Measurements from ENCODE around the gene MTARC2.

Gene MTARC2

DNA sequence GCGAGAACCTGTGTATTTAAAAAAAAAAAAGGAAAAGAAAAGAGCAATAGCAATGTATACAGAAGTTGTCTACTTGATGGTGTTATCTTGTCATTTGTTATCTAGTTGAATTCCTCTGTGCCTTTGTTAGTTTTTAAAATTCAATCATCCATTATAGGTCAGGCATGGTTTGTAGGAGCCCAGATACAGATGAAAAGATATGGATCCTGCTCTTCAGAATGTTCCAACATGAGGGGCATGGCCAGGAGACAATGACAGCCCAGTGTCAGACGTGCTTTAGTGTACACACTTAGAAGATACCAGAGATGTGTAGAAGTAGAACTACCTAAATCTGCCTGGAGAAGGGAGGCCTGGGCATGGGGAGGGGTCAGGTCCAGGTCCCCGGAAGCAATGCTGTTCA, 16.6 kb downstream of the MTARC2 start:
- TF ChIP-seq, protein P1, sequence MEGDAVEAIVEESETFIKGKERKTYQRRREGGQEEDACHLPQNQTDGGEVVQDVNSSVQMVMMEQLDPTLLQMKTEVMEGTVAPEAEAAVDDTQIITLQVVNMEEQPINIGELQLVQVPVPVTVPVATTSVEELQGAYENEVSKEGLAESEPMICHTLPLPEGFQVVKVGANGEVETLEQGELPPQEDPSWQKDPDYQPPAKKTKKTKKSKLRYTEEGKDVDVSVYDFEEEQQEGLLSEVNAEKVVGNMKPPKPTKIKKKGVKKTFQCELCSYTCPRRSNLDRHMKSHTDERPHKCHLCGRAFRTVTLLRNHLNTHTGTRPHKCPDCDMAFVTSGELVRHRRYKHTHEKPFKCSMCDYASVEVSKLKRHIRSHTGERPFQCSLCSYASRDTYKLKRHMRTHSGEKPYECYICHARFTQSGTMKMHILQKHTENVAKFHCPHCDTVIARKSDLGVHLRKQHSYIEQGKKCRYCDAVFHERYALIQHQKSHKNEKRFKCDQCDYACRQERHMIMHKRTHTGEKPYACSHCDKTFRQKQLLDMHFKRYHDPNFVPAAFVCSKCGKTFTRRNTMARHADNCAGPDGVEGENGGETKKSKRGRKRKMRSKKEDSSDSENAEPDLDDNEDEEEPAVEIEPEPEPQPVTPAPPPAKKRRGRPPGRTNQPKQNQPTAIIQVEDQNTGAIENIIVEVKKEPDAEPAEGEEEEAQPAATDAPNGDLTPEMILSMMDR (IDR thresholded peaks at IDR 0.05; ENCODE audit: insufficient read depth, low read depth, low read length, missing control alignments) = no peak
- H3K4me3 ChIP-seq (ENCODE audit: low read depth, low read length) = no peak overlapping the region
- no peak for DNase-seq (ENCODE audit: low read depth)

DNA sequence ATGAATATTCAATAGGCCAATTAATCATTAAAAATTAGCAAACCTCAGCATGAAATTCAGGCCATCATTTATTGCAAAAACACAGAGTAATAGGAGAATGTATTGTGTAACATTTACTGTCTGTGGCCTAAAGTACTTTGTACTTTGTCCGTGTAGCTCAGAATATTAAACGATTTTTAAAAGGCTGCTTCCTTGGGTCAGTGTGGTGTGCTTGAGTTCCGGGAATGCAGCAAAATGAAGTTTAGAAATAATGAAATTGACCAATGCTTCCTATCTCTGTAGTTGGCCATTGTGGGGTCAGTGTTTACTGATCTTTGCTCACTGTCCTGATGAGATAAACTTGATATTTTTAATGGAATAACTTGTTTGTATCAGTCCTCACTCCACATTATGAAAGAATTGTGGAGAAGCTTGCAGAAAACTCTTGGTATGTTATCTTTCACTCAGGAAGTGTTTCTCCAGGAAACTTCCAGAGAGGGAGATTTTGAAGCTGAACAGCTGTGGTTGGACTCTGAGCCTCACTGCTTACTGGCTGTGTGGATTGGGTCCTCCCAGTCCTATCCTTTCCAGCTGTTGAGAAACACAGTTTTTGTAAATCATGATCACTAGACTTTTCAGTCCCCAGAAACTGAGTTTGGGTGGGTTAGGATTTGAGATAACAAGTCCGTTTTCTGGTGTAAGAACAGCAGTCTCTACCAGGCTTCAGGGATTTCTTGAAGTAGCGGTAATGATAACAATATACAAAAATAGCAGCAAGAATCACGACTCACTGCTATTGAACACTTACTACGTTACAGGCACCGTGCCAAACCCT, 19.4 kb downstream of the MTARC2 start:
- TF ChIP-seq, protein P1 (IDR thresholded peaks at IDR 0.05; ENCODE audit: insufficient read depth, low read depth, low read length, missing control alignments) = no peak
- H3K4me3 ChIP-seq (ENCODE audit: low read depth, low read length) = no peak overlapping the region
- DNase-seq (ENCODE audit: low read depth) = no peak

DNA sequence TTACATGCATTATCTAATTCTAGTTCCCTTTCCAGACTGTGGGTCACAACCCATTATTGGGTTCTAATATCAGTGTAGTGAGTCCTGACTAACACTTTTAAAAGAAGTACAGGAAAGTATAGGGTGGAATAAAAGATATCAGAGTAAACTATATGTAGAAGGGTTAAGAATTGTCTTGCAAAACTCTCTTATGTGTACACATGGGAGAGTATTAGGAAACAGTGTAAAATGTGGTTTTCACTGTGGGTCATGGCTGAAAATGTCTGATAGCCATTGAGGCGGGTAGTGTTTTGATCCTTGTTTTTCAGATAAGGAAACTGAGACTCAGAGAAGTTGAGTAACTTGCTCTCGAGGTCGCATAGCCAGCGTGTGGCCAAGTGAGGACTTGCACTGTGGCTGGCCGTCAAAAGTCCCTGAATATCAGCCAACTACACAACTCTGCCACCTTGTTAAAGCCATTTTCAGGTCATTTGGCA, 20.0 kb downstream of the MTARC2 start:
- TF ChIP-seq, protein P1 (IDR thresholded peaks at IDR 0.05; ENCODE audit: insufficient read depth, low read depth, low read length, missing control alignments) = no peak
- DNase-seq (ENCODE audit: low read depth) = no peak

DNA sequence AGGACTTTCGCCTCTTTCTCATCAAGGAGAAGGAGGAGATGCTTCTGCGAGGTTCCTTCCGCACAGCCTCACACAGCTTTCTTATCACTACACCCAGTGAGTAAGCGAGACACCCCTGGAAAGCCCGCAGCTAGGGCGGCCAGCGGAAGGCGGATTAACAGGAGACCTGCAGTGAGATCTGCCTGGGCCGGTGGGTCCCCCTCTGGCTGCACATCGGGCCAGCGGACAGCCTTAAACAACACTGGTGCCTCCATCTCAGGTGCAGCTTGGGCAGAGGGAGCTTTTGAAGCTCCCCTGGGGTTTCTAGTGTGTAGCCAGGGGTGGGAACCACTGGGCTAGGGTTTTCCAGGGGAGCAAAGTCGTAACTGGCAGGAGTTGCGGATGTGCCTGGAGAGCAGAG, 21.1 kb downstream of the MTARC2 start:
- H3K4me3 ChIP-seq (ENCODE audit: low read depth, low read length) = no peak overlapping the region
- TF ChIP-seq, protein P1 (IDR thresholded peaks at IDR 0.05; ENCODE audit: insufficient read depth, low read depth, low read length, missing control alignments) = no peak
- DNase-seq (ENCODE audit: low read depth) = no peak

More for the DNA sequence above, 20.0 kb downstream of the MTARC2 start:
- H3K4me3 ChIP-seq (ENCODE audit: low read depth, low read length) = no peak overlapping the region

DNA sequence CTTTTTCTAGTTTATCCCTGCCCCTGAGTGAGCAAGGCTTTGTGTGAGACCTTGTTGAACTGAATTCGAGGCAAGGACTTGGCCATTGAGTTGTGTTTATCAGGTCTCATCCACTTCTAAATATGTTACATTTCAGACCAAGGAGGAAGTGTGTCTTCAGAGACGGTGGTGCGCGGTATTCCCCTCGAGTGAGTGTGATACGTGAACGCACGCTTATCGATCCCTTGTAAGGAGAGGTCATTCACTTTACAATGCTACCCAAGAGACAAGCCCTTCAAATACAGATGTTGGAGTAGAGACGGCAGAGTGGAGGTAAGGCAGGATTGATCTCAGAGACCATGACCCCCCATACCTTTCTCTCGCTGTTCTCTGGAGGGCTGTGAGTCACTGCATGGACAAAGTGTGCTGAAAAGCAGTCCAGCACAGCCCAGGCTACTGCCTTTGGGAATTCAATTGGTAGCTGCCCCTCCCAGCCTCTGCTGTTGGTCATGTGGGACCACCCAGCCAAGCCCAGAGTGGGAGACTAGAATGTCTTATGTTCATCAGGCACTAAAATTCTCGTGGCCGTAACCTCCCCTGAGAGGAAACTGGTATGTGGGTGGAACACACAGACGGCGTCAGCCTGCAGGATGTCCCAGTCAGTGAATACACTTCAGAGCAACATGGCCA, 22.3 kb downstream of the MTARC2 start:
- peak; percentile 77 for DNase-seq (ENCODE audit: low read depth)
- TF ChIP-seq, protein P1 (IDR thresholded peaks at IDR 0.05; ENCODE audit: insufficient read depth, low read depth, low read length, missing control alignments) = no peak
- H3K4me3 ChIP-seq (ENCODE audit: low read depth, low read length) = peak overlapping the region; percentile 55

DNA sequence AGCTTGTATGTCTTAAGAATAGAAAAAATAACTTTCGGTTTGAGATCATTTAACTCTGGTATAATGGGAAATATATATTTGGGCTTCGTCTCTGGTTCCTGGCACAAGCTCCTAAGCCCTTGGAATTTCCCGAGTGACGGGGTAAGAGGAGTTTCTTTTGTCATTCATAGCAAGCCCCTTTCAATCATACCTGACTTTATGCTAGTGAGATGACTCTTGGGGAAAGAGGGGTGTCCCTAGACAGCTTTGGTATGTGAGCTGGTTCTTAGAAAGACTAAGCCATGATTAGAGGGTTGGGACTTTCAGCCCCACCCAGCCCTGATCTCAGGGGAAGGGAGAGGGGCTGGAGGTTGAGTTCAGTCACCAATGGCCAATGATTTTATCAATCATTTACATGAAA, 24.7 kb downstream of the MTARC2 start:
- DNase-seq (ENCODE audit: low read depth) = peak; percentile 52
- TF ChIP-seq, protein P1 (IDR thresholded peaks at IDR 0.05; ENCODE audit: insufficient read depth, low read depth, low read length, missing control alignments) = no peak

More for the DNA sequence above, 24.7 kb downstream of the MTARC2 start:
- no peak overlapping the region for H3K4me3 ChIP-seq (ENCODE audit: low read depth, low read length)
